SK-N-SH (cell line): Measurements from ENCODE around the gene TMEM254. TPM values are rescaled to one million over a fixed set of nuclear protein-coding genes. Genes with fewer than 3 reads are reported as not detected.

Experiments
- CTCF ChIA-PET: fragments of 300-600, 350-600 bp; formaldehyde crosslinking; extraction: SDS; loops from one replicate; lab custom pipeline; 2021; lab: Yijun Ruan, JAX
- POLR2A ChIA-PET: fragments of 350-600 bp; sonication (Branson Sonifier 250); formaldehyde crosslinking; extraction: SDS; loops from one replicate; lab custom pipeline; 2020; ENCODE audit warnings: antibody characterized with exemption, inconsistent platforms; lab: Yijun Ruan, JAX
- DNase-seq: peaks from one replicate; pipeline ENCODE4 v3.0.0; 2012
- H2AFZ ChIP-seq: fragments of 200-600 bp; sonication (generic); 2 replicates; pipeline ENCODE4 v1.8.1; 2016; ENCODE audit warnings: antibody characterized with exemption, mild to moderate bottlenecking, low read depth
- H3F3A ChIP-seq: fragments of 200-600 bp; sonication (generic); replicated peaks from 2 replicates; pipeline ENCODE3; 2016; ENCODE audit warnings: antibody characterized with exemption, mild to moderate bottlenecking; ENCODE audit not compliant: insufficient read depth
- H3K27ac ChIP-seq, 2 experiments: fragments of 200-500 bp in 1 of 2; fragments of 200-600 bp in 1 of 2; sonication (Bioruptor generic) in 1 of 2; sonication (generic), shearing (Covaris generic) in 1 of 2; 2 replicates each; pipeline versions ENCODE4 v1.5.1 to v1.6.1; 2014 to 2016; ENCODE audit warnings: low read depth in 2 of 2, inconsistent platforms in 1 of 2, low read length in 1 of 2, mild to moderate bottlenecking in 1 of 2, mixed read lengths in 1 of 2
- H3K27me3 ChIP-seq: fragments of 200-600 bp; sonication (generic), shearing (Covaris generic); 2 replicates; pipeline ENCODE4 v1.6.1; 2016; ENCODE audit warnings: mixed run types; ENCODE audit not compliant: insufficient read depth
- H3K36me3 ChIP-seq, 2 experiments: fragments of 200-500 bp in 1 of 2; fragments of 200-600 bp in 1 of 2; sonication (Bioruptor generic) in 1 of 2; sonication (generic) in 1 of 2; replicated peaks in 1 of 2; 2 replicates each; pipeline versions ENCODE3 to v1.5.1; 2014 to 2016; ENCODE audit warnings: low read length in 1 of 2, mild to moderate bottlenecking in 1 of 2; ENCODE audit not compliant: insufficient read depth in 2 of 2, control insufficient read depth in 1 of 2
- H3K4me1 ChIP-seq, 2 experiments: fragments of 200-500 bp in 1 of 2; fragments of 200-600 bp in 1 of 2; sonication (Bioruptor generic) in 1 of 2; sonication (generic), shearing (Covaris generic) in 1 of 2; 2 replicates each; pipeline versions ENCODE4 v1.5.1 to v1.6.1; 2014 to 2016; ENCODE audit warnings: low read depth in 1 of 2, low read length in 1 of 2, mixed run types in 1 of 2; ENCODE audit not compliant: insufficient read depth in 2 of 2, control insufficient read depth in 1 of 2
- H3K4me2 ChIP-seq: fragments of 200-600 bp; sonication (generic), shearing (Covaris generic); 2 replicates; pipeline ENCODE4 v1.6.1; 2017; ENCODE audit warnings: mixed run types
- H3K4me3 ChIP-seq, 2 experiments: fragments of 200-500 bp in 1 of 2; fragments of 200-600 bp in 1 of 2; sonication (Bioruptor generic) in 1 of 2; sonication (generic), shearing (Covaris generic) in 1 of 2; 2 replicates each; pipeline versions ENCODE4 v1.5.1 to v1.8.1; 2014 to 2016; ENCODE audit warnings: low read depth in 2 of 2, inconsistent platforms in 1 of 2, low read length in 1 of 2, mild to moderate bottlenecking in 1 of 2, mixed read lengths in 1 of 2, moderate library complexity in 1 of 2
- H3K79me2 ChIP-seq: fragments of 200-600 bp; sonication (generic); 2 replicates; pipeline ENCODE4 v1.8.1; 2017; ENCODE audit warnings: mild to moderate bottlenecking; ENCODE audit not compliant: insufficient read depth
- H3K9ac ChIP-seq: fragments of 200-600 bp; sonication (generic); 2 replicates; pipeline ENCODE4 v1.6.1; 2017; ENCODE audit warnings: mixed run types
- H3K9me2 ChIP-seq: fragments of 200-600 bp; sonication (generic); 2 replicates; pipeline ENCODE4 v1.6.1; 2017; ENCODE audit warnings: mixed run types
- H3K9me3 ChIP-seq: fragments of 200-600 bp; sonication (generic); 2 replicates; pipeline ENCODE4 v1.6.1; 2017; ENCODE audit warnings: mixed run types, mild to moderate bottlenecking, moderate library complexity
- H4K20me1 ChIP-seq: fragments of 200-600 bp; sonication (generic); 2 replicates; pipeline ENCODE4 v1.6.1; 2017; ENCODE audit warnings: mild to moderate bottlenecking, mixed run types; ENCODE audit not compliant: insufficient read depth
- CHD2 ChIP-seq: fragments of 150-350 bp; IDR thresholded peaks from 2 replicates; pipeline ENCODE4 v1.6.1; 2018; ENCODE audit warnings: low read length; ENCODE audit not compliant: partially characterized antibody
- ELF1 ChIP-seq: IDR thresholded peaks from 2 replicates; pipeline ENCODE4 v1.4.0; 2012
- EP300 ChIP-seq, 2 experiments: IDR thresholded peaks; 2 replicates each; pipeline versions ENCODE4 v1.4.0 to v1.6.1; 2012; ENCODE audit warnings: borderline replicate concordance in 1 of 2, low read depth in 1 of 2, low read length in 1 of 2
- EZH2phosphoT487 ChIP-seq: fragments of 200-600 bp; sonication (generic); IDR thresholded peaks from 2 replicates; pipeline ENCODE4 v1.6.1; 2017; ENCODE audit warnings: low read depth, mixed run types, mild to moderate bottlenecking, antibody characterized with exemption, moderate library complexity, borderline replicate concordance
- FOXJ3 ChIP-seq: sonication (generic); formaldehyde crosslinking; IDR thresholded peaks from 2 replicates; pipeline ENCODE4 v1.5.1; 2020; ENCODE audit warnings: mild to moderate bottlenecking, missing genetic modification reagents
- GATA2 ChIP-seq: sonication (generic); formaldehyde crosslinking; IDR thresholded peaks from 2 replicates; pipeline ENCODE4 v1.5.0; 2020; ENCODE audit warnings: mild to moderate bottlenecking, missing genetic modification reagents
- MXI1 ChIP-seq: IDR thresholded peaks from 2 replicates; pipeline ENCODE4 v1.6.1; 2012; ENCODE audit warnings: mild to moderate bottlenecking, low read depth, low read length, improper control_type of control experiment
- NFIC ChIP-seq: IDR thresholded peaks from 2 replicates; pipeline ENCODE4 v1.4.0; 2012; ENCODE audit warnings: borderline replicate concordance
- NRF1 ChIP-seq: IDR thresholded peaks from 2 replicates; pipeline ENCODE4 v1.6.1; 2012; ENCODE audit warnings: low read depth, mild to moderate bottlenecking, low read length
- POLR2AphosphoS5 ChIP-seq: IDR thresholded peaks from 2 replicates; pipeline ENCODE4 v1.6.1; 2012; ENCODE audit warnings: low read depth, low read length
- RAD21 ChIP-seq: IDR thresholded peaks from 2 replicates; pipeline ENCODE4 v1.6.1; 2012; ENCODE audit warnings: mild to moderate bottlenecking, low read length
- RCOR1 ChIP-seq: fragments of 150-350 bp; IDR thresholded peaks from 2 replicates; pipeline ENCODE4 v1.6.1; 2017; ENCODE audit warnings: antibody characterized with exemption, low read length
- RFX5 ChIP-seq: IDR thresholded peaks from 2 replicates; pipeline ENCODE4 v1.6.1; 2012; ENCODE audit warnings: mild to moderate bottlenecking, improper control_type of control experiment, low read length
- RXRA ChIP-seq: IDR thresholded peaks from 2 replicates; pipeline ENCODE4 v1.4.0; 2012; ENCODE audit warnings: low read depth, mild to moderate bottlenecking, borderline replicate concordance
- TAF1 ChIP-seq: IDR thresholded peaks from 2 replicates; pipeline ENCODE4 v1.6.1; 2012; ENCODE audit warnings: low read depth, mild to moderate bottlenecking, low read length, moderate library complexity, borderline replicate concordance
- TCF12 ChIP-seq: IDR thresholded peaks from 2 replicates; pipeline ENCODE4 v1.4.0; 2012
- WGBS: methylation state at CpG from one replicate; pipeline ENCODE4 v1.1.6; 2017; ENCODE audit warnings: low lambda C conversion rate; 5-methylcytosine and 5-hydroxymethylcytosine counted together
- polyA plus RNA-seq, 3 experiments: library from polyadenylated mRNA; depleted of rRNA; stranded (reverse); fragments of >200 nt; gene quantifications; 2 replicates each; pipeline ENCODE4 v1.2.3, GENCODE V29; 2012
- TF ChIP-seq, protein P1 (sequence below): IDR thresholded peaks from 2 replicates; pipeline ENCODE4 v1.4.0; 2012; ENCODE audit warnings: low read depth, borderline replicate concordance
- TF ChIP-seq, protein P2 (sequence below): fragments of 200-600 bp; sonication (generic); IDR thresholded peaks from 2 replicates; pipeline ENCODE4 v1.6.1; 2017; ENCODE audit warnings: antibody characterized with exemption, mild to moderate bottlenecking, moderate library complexity

The TMEM254 gene
- polyA plus RNA-seq, 1 of the 3 experiments (the other 2 are of a cell fraction): 20.5 TPM

DNA sequence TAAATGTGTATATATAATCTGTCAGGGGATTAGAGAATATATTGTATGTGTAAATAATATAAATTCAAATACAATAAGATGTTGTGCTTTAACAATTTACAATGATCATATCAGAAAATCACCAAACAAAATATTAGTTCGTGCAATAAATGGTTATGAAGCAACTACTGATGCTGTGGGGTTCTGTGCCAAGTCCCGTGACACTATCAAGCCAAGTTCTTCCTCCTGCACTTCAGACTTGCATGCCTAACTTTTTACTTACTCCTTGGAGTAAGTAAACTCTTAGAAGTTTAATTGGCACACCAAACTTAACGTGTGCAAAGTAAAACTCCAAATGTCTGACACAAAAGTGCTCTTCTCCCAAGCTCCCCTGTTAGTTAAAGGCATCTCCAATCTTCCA, 26.5 kb upstream of the TMEM254 start:
- ChIA-PET POLR2A (no interaction called here), CTCF (no interaction called here)
- H3K27ac ChIP-seq: no peak overlapping the region
- no peaks in the 10 kb centered on the region for H3K9me3 ChIP-seq
- no peak overlapping the region for H2AFZ ChIP-seq
- no peaks in the 10 kb centered on the region for H3K27me3 ChIP-seq
- TF ChIP-seq TAF1 (no peak), RFX5 (no peak)
- no peaks in the 10 kb centered on the region for H3K4me1 ChIP-seq
- DNase-seq: no peak
- no peaks in the 10 kb centered on the region for H3K9me2 ChIP-seq
- H3K36me3 ChIP-seq: no peaks in the 10 kb centered on the region
- no peaks in the 10 kb centered on the region for H3K79me2 ChIP-seq
- H3K9ac ChIP-seq: no peak overlapping the region
- no peak overlapping the region for H3K4me3 ChIP-seq
- no peaks in the 10 kb centered on the region for H4K20me1 ChIP-seq
- H3K4me2 ChIP-seq: no peak overlapping the region
- no peaks in the 10 kb centered on the region for H3F3A ChIP-seq
- WGBS: 36% methylated on average over 3 of the region's 3 CpGs

DNA sequence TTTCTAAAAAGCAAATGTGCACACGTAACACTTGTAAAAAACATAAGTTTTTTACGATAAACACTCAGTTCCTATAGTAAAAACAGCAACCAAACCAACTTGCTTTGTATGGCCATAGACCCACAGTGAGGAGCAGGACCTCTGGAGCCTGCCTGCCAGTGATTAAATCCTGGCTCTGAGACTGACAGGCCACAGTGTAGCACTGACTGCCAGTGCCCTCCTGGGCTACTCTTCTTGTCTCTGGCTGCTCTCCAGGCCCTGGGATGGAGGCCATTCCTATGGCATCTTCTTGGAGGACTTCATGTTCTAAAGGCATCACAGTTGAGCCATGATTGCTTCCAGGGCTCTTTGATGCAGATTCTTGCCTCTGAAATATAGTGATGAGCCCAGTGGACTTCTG, 22.7 kb upstream of the TMEM254 start:
- no peaks in the 10 kb centered on the region for H3F3A ChIP-seq
- no peaks in the 10 kb centered on the region for H3K36me3 ChIP-seq
- no peak overlapping the region for H3K4me3 ChIP-seq

DNA sequence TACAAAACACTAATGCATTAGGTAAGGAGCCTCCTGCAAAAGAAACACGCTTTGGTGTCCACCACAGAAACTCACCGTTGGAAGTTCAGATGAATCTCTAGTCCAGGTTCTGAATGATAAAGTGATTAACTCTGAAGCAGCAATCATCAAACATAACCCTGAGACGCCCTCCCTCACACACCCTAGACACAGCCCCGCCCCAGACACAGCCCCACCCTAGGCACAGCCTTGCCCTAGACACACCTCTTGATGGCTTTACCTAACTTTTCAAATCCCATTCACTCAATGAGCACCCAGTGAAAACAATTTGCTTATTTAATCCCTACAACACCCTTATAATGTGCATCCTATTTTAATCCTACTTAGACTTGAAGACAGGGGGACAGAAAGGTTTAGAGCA, 21.3 kb upstream of the TMEM254 start:
- Histone ChIP-seq H3K4me2 (no peak overlapping the region), H3F3A (no peaks in the 10 kb centered on the region), H3K79me2 (no peaks in the 10 kb centered on the region), H3K9me2 (no peaks in the 10 kb centered on the region), H3K4me3 (no peak overlapping the region), H3K27me3 (no peaks in the 10 kb centered on the region), H2AFZ (no peak overlapping the region), H3K27ac (no peak overlapping the region), H3K9ac (no peak overlapping the region), H3K36me3 (no peaks in the 10 kb centered on the region), H3K4me1 (no peaks in the 10 kb centered on the region), H4K20me1 (no peaks in the 10 kb centered on the region), H3K9me3 (no peaks in the 10 kb centered on the region)
- no peak for DNase-seq
- 38% methylated on average over 4 of the region's 4 CpGs for WGBS
- ChIA-PET CTCF (interaction anchor here (1.3 to 2.2 kb wide), 4 partner anchors 10 to 12 kb away, joined by 7 to 19 read pairs (median 10); no protein-coding TSS in a partner anchor), POLR2A (no interaction called here)
- TF ChIP-seq TCF12 (no peak), RXRA (no peak), GATA2 (CRISPR knock-in tag) (no peak), RFX5 (no peak), FOXJ3 (CRISPR knock-in tag) (no peak), MXI1 (no peak), EZH2phosphoT487 (no peak), RAD21 (no peak), EP300 (IDR thresholded peaks at IDR 0.05; ENCODE audit: borderline replicate concordance in 1 of 2, low read depth in 1 of 2, low read length in 1 of 2) (no peak), POLR2AphosphoS5 (no peak), ELF1 (no peak), NFIC (no peak)
- TF ChIP-seq, protein P1, sequence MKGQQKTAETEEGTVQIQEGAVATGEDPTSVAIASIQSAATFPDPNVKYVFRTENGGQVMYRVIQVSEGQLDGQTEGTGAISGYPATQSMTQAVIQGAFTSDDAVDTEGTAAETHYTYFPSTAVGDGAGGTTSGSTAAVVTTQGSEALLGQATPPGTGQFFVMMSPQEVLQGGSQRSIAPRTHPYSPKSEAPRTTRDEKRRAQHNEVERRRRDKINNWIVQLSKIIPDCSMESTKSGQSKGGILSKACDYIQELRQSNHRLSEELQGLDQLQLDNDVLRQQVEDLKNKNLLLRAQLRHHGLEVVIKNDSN: no peak
- TF ChIP-seq, protein P2, sequence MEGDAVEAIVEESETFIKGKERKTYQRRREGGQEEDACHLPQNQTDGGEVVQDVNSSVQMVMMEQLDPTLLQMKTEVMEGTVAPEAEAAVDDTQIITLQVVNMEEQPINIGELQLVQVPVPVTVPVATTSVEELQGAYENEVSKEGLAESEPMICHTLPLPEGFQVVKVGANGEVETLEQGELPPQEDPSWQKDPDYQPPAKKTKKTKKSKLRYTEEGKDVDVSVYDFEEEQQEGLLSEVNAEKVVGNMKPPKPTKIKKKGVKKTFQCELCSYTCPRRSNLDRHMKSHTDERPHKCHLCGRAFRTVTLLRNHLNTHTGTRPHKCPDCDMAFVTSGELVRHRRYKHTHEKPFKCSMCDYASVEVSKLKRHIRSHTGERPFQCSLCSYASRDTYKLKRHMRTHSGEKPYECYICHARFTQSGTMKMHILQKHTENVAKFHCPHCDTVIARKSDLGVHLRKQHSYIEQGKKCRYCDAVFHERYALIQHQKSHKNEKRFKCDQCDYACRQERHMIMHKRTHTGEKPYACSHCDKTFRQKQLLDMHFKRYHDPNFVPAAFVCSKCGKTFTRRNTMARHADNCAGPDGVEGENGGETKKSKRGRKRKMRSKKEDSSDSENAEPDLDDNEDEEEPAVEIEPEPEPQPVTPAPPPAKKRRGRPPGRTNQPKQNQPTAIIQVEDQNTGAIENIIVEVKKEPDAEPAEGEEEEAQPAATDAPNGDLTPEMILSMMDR: no peak

More for the DNA sequence above, 22.7 kb upstream of the TMEM254 start:
- H2AFZ ChIP-seq: no peak overlapping the region
- POLR2A ChIA-PET: no interaction called here
- no peak for DNase-seq
- H3K4me1 ChIP-seq: no peaks in the 10 kb centered on the region
- H3K9ac ChIP-seq: no peak overlapping the region
- no peaks in the 10 kb centered on the region for H3K27me3 ChIP-seq
- CTCF ChIA-PET: interaction anchor here (0.9 to 1.3 kb wide), 2 partner anchors 9 kb away, joined by 3 to 8 read pairs; no protein-coding TSS in a partner anchor
- H3K27ac ChIP-seq: no peak overlapping the region
- H3K9me3 ChIP-seq: no peaks in the 10 kb centered on the region
- TF ChIP-seq TCF12 (no peak), NRF1 (no peak), RFX5 (no peak), RAD21 (no peak), RCOR1 (no peak), CHD2 (no peak), EP300 (IDR thresholded peaks at IDR 0.05; ENCODE audit: borderline replicate concordance in 1 of 2, low read depth in 1 of 2, low read length in 1 of 2) (no peak)
- TF ChIP-seq, protein P2: no peak
- H4K20me1 ChIP-seq: no peaks in the 10 kb centered on the region
- WGBS: 56% methylated on average over 2 of the region's 2 CpGs
- H3K9me2 ChIP-seq: no peaks in the 10 kb centered on the region
- H3K4me2 ChIP-seq: no peak overlapping the region
- H3K79me2 ChIP-seq: no peaks in the 10 kb centered on the region
